GM12892 (cell line): Measurements from ENCODE around the gene TSEN54.

Source experiments
- POLR2A ChIP-seq: IDR thresholded peaks from 2 replicates; pipeline ENCODE4 v1.6.1; 2011; ENCODE audit warnings: low read depth, low read length, control low read depth
- POLR2AphosphoS5 ChIP-seq: IDR thresholded peaks from 2 replicates; pipeline ENCODE4 v1.6.1; 2011; ENCODE audit warnings: low read depth, low read length, control low read depth
- TAF1 ChIP-seq: IDR thresholded peaks from 2 replicates; pipeline ENCODE4 v1.6.1; 2011; ENCODE audit warnings: low read depth, mild to moderate bottlenecking, control low read depth, low read length, borderline replicate concordance

DNA sequence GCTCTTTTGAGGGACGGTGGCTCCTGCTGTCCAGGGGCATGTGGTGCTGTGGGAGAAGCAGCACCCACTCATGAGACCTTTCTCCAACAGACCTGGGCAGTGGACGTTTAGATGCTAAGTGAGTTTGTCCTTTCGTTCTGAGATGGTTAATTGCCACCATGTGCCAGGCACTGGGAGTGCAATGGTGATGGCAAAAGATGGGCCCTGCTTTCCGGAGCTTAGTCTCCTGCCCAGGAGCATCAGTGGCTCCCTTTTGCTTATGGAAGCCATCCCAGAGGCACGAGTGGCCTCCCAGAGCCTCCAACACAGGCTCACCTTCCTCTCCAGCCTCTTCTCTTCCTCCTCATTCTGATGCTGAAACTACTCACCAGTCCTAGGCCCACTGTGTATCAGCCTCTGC, 29.4 kb upstream of the TSEN54 start:
- TF ChIP-seq POLR2A (no peak), POLR2AphosphoS5 (no peak), TAF1 (no peak)
